Calu3 (cell line): ENCODE data around the gene NRG2. TPM values are rescaled to one million over a fixed set of nuclear protein-coding genes. Genes with fewer than 3 reads are reported as not detected.

Experiments used
- BruUV-seq: library from RNA; stranded (reverse); fragments of 400-500 nt; replicated peaks from 2 replicates; lab custom pipeline; 2021; lab: Mats Ljungman, UMichigan
- CTCF ChIA-PET: fragments of 300-600 bp; sonication (Branson Sonifier 250); formaldehyde crosslinking; loops from one replicate; lab custom pipeline; 2022; ENCODE audit warnings: antibody characterized with exemption; lab: Charles Lee
- DNase-seq: peaks from one replicate; pipeline ENCODE4 v3.0.0; 2022
- H3K27ac Mint-ChIP-seq: one replicate; pipeline ENCODE4 v1.8.0; 2022; ENCODE audit warnings: mixed read lengths; ENCODE audit not compliant: unreplicated experiment
- H3K27me3 Mint-ChIP-seq: one replicate; pipeline ENCODE4 v1.8.0; 2022; ENCODE audit warnings: mixed read lengths; ENCODE audit not compliant: unreplicated experiment
- H3K36me3 Mint-ChIP-seq: one replicate; pipeline ENCODE4 v1.8.0; 2022; ENCODE audit warnings: mild to moderate bottlenecking, moderate library complexity, mixed read lengths; ENCODE audit not compliant: insufficient read depth, unreplicated experiment
- H3K4me1 Mint-ChIP-seq: one replicate; pipeline ENCODE4 v1.8.0; 2022; ENCODE audit warnings: mild to moderate bottlenecking, low read depth, mixed read lengths; ENCODE audit not compliant: unreplicated experiment
- H3K4me3 Mint-ChIP-seq: one replicate; pipeline ENCODE4 v1.8.0; 2022; ENCODE audit warnings: mild to moderate bottlenecking, low read depth, moderate library complexity, mixed read lengths; ENCODE audit not compliant: unreplicated experiment
- H3K9me3 Mint-ChIP-seq: one replicate; pipeline ENCODE4 v1.8.0; 2022; ENCODE audit warnings: low read depth, mixed read lengths; ENCODE audit not compliant: unreplicated experiment
- intact Hi-C: fragments of 100-400 bp; cut with micrococcal nuclease; formaldehyde crosslinking; loops from one replicate; pipeline ENCODE4 v1.10.0; 2022; ENCODE audit not compliant: unreplicated experiment
- total RNA-seq: library from RNA; stranded (reverse); gene quantifications from 2 replicates; pipeline ENCODE4 v1.2.3, GENCODE V29; 2022
- TF ChIP-seq, protein P1 (sequence below): fragments of 200-600 bp; IDR thresholded peaks from one replicate; pipeline ENCODE4 v1.8.0; 2022; ENCODE audit warnings: antibody characterized with exemption; ENCODE audit not compliant: unreplicated experiment

NRG2 gene
- total RNA-seq, 1 experiment from 2014 or later = 1.4 TPM

- H3K4me1 Mint-ChIP-seq = no peaks in the 10 kb centered on the region
- no peaks in the 10 kb centered on the region for H3K9me3 Mint-ChIP-seq
- intact Hi-C loops = no loop called here
- H3K27me3 Mint-ChIP-seq = peaks cover 86% of the 10 kb centered on the region
- no peak overlapping the region for H3K27ac Mint-ChIP-seq
- TF ChIP-seq, protein P1, sequence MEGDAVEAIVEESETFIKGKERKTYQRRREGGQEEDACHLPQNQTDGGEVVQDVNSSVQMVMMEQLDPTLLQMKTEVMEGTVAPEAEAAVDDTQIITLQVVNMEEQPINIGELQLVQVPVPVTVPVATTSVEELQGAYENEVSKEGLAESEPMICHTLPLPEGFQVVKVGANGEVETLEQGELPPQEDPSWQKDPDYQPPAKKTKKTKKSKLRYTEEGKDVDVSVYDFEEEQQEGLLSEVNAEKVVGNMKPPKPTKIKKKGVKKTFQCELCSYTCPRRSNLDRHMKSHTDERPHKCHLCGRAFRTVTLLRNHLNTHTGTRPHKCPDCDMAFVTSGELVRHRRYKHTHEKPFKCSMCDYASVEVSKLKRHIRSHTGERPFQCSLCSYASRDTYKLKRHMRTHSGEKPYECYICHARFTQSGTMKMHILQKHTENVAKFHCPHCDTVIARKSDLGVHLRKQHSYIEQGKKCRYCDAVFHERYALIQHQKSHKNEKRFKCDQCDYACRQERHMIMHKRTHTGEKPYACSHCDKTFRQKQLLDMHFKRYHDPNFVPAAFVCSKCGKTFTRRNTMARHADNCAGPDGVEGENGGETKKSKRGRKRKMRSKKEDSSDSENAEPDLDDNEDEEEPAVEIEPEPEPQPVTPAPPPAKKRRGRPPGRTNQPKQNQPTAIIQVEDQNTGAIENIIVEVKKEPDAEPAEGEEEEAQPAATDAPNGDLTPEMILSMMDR = no peak
- DNase-seq = no peak
- CTCF ChIA-PET = interaction anchor here (0.5 kb wide), 1 partner anchor 34 kb away, joined by 4 read pairs; no protein-coding TSS in a partner anchor
- no peaks in the 10 kb centered on the region for H3K36me3 Mint-ChIP-seq
- no TSS peak for BruUV-seq
- no peak overlapping the region for H3K4me3 Mint-ChIP-seq
Observed at GRCh38 chr5:139810341-139811273, 232.5 kb downstream of the NRG2 start.

- no peaks in the 10 kb centered on the region for H3K9me3 Mint-ChIP-seq
- BruUV-seq = no TSS peak
- CTCF ChIA-PET = no interaction called here
- DNase-seq = no peak
- no peaks in the 10 kb centered on the region for H3K36me3 Mint-ChIP-seq
- no peak overlapping the region for H3K27ac Mint-ChIP-seq
- TF ChIP-seq, protein P1 = no peak
- peaks cover 88% of the 10 kb centered on the region for H3K27me3 Mint-ChIP-seq
- no peak overlapping the region for H3K4me3 Mint-ChIP-seq
- no peaks in the 10 kb centered on the region for H3K4me1 Mint-ChIP-seq
- intact Hi-C loops = no loop called here
Observed at GRCh38 chr5:139809331-139809810, 233.7 kb downstream of the NRG2 start.

DNA sequence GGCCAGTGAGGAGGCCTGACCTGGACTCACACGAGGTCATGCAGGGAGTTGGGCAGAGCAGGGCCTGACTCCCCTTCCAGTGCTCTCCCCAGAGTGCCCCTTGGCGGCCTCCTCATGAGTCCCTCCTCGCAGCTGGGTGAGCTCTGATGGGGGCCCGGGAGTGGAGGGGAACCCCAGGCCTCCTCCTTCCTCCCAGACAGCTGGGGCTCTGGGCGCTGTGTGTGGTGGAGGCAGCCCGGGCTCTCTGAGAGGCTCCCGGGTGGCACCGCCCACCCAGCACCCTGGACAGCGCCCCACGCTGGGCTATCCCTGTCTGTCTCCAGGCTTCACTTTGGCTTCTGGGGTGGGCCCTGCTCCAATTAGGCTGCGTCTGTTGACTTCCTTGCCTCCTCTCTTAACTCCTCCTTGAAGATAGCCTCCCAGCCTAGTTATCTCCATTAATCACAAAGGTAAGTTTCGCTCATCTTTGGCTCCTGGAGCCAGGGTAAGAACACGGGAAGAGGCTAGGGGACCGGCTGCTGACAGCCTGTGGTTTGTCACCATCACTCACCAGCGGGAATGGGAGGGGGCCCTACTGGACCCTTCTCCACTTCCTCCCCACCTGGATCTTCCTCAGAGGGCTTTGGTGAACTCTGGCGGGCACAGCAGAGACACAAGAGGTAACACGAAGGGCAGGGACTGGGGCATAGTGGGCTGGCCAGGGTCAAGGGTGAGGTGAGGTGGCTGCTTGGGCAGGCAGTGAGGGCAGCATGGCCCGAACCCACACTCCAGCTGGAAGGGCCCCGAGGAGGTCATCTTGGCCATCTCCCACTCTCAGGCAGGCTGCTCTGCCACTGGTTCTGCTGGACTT lies 234.4 kb downstream of the NRG2 start:
- Mint-ChIP-seq H3K27me3 (peaks cover 90% of the 10 kb centered on the region), H3K9me3 (no peaks in the 10 kb centered on the region), H3K27ac (no peak overlapping the region), H3K4me3 (no peak overlapping the region), H3K4me1 (no peaks in the 10 kb centered on the region), H3K36me3 (no peaks in the 10 kb centered on the region)
- BruUV-seq = no TSS peak
- TF ChIP-seq, protein P1 = no peak
- DNase-seq = peak; percentile 53
- CTCF ChIA-PET = no interaction called here
- intact Hi-C loops = no loop called here

DNA sequence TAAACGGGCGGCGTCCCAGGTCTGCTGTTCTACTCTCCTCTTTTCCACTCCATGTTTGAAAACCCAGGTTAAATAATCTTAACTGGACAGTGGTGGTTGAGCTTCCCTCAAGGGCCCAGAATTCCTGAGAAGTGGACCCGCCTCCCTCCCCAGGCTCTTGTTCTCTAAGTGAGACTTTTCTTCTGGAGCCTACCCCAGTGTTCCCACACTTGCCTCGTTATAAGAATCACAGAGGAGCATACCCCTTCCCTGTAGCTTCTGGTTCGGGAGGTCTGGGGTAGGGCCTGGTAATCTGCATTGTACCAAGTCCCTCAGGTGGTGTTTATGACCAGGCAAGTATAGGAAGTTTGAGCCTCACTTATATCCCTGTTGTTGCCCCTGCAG lies 235.5 kb downstream of the NRG2 start:
- CTCF ChIA-PET = no interaction called here
- no peaks in the 10 kb centered on the region for H3K9me3 Mint-ChIP-seq
- DNase-seq = no peak
- no peaks in the 10 kb centered on the region for H3K36me3 Mint-ChIP-seq
- TF ChIP-seq, protein P1 = no peak
- H3K4me3 Mint-ChIP-seq = no peak overlapping the region
- H3K4me1 Mint-ChIP-seq = no peaks in the 10 kb centered on the region
- peaks cover 90% of the 10 kb centered on the region for H3K27me3 Mint-ChIP-seq
- no peak overlapping the region for H3K27ac Mint-ChIP-seq
- intact Hi-C loops = no loop called here
- no TSS peak for BruUV-seq
